HUES6 (cell line): Measurements from ENCODE around the gene CGB2.
"Not testable (repeated sequence)": the region's sequence is repeated elsewhere in the genome, so short reads cannot be mapped to it uniquely, and the experiment has no call there.

Experiments used
- H3K27ac ChIP-seq: 2 replicates; pipeline ENCODE4 v1.7.0; 2013; ENCODE audit warnings: low read depth, mild to moderate bottlenecking, low read length, inconsistent platforms
- H3K27me3 ChIP-seq: 2 replicates; pipeline ENCODE4 v1.6.1; 2013; ENCODE audit warnings: low read length; ENCODE audit not compliant: control insufficient read depth, insufficient read depth
- H3K36me3 ChIP-seq: 2 replicates; pipeline ENCODE4 v1.6.1; 2013; ENCODE audit warnings: low read length; ENCODE audit not compliant: control insufficient read depth, insufficient read depth
- H3K4me1 ChIP-seq: 2 replicates; pipeline ENCODE4 v1.6.1; 2013; ENCODE audit warnings: low read length; ENCODE audit not compliant: control insufficient read depth, insufficient read depth
- H3K4me3 ChIP-seq: 2 replicates; pipeline ENCODE4 v1.5.1; 2013; ENCODE audit warnings: low read depth, low read length
- H3K9ac ChIP-seq: one replicate; pipeline ENCODE4 v1.6.1; 2013; ENCODE audit warnings: mild to moderate bottlenecking, low read length
- H3K9me3 ChIP-seq: 2 replicates; pipeline ENCODE4 v1.6.1; 2013; ENCODE audit warnings: low read depth, low read length; ENCODE audit not compliant: control insufficient read depth, insufficient read depth

Gene CGB2

GRCh38 chr19:49031642-49032301 is at the start of gene CGB2:
Gene CGB2, plus strand, starts transcription at chr19:49031890. Its CDS starts 206 bp downstream, at chr19:49032096.
- not testable (repeated sequence) for H3K4me1 ChIP-seq, H3K9ac ChIP-seq, H3K27me3 ChIP-seq, H3K9me3 ChIP-seq, H3K36me3 ChIP-seq, H3K27ac ChIP-seq
- H3K4me3 ChIP-seq = peak within 1 kb of the TSS; percentile 37

GRCh38 chr19:48982280-48982679 is 49.4 kb upstream of the CGB2 start:
- Histone ChIP-seq H3K27ac (no peak overlapping the region), H3K4me1 (no peaks in the 10 kb centered on the region), H3K27me3 (no peaks in the 10 kb centered on the region), H3K9me3 (no peaks in the 10 kb centered on the region), H3K9ac (no peak overlapping the region), H3K4me3 (no peak overlapping the region), H3K36me3 (peaks cover 57% of the 10 kb centered on the region)

DNA sequence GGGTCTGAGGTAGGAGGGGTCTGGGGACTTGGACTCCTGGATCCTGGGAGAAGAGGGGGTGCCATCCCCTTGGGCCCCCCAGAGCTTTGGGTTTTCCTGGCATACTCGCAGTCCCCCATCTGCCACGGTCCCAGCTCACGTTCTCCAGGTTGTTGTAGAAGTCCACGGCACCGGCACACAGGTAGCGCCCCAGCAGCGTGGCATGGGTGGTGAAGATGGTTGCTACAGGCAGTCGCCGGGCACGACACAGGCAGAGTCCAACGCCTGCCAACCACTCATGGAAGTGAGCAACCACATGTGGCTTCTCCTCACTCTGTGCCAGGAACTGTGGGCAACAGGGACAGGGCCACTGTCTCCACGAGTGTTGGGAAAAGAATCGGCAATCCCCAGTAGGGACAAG is 46.0 kb upstream of the CGB2 start:
- Histone ChIP-seq H3K36me3 (peaks cover 63% of the 10 kb centered on the region), H3K4me1 (peaks cover 4% of the 10 kb centered on the region; the same call in 1 of the 2 replicates), H3K9me3 (no peaks in the 10 kb centered on the region), H3K27me3 (no peaks in the 10 kb centered on the region), H3K27ac (no peak overlapping the region), H3K4me3 (no peak overlapping the region), H3K9ac (no peak overlapping the region)

DNA sequence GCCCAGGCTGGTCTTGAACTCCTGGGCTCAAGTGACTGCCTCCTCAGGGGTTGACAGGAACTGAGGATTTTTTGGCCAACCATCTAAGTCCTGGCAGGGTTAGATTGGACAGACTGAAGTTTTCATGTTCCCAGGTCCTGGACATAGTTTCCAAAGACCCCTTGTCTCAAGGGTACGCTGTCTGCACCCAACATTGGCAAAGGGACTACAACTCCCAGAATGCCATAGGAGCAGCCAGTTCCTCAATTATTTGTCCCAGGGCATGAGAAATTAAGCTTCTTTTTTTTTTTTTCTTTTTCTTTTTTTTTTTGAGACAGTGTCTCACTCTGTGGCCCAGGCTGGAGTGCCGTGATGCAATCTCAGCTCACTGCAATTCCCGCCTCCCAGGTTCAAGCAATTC is 45.5 kb upstream of the CGB2 start:
- Histone ChIP-seq H3K27me3 (no peaks in the 10 kb centered on the region), H3K9ac (no peak overlapping the region), H3K4me3 (no peak overlapping the region), H3K27ac (no peak overlapping the region), H3K4me1 (peaks cover 7% of the 10 kb centered on the region; the same call in 1 of the 2 replicates), H3K9me3 (no peaks in the 10 kb centered on the region), H3K36me3 (peaks cover 66% of the 10 kb centered on the region)

GRCh38 chr19:48987323-48987722 is 44.4 kb upstream of the CGB2 start:
- H3K36me3 ChIP-seq = peaks cover 56% of the 10 kb centered on the region
- H3K27ac ChIP-seq = no peak overlapping the region
- H3K4me3 ChIP-seq = no peak overlapping the region
- H3K9ac ChIP-seq = no peak overlapping the region
- no peaks in the 10 kb centered on the region for H3K9me3 ChIP-seq
- H3K27me3 ChIP-seq = no peaks in the 10 kb centered on the region
- peaks cover 14% of the 10 kb centered on the region; the same call in 1 of the 2 replicates for H3K4me1 ChIP-seq

- H3K9me3 ChIP-seq = no peaks in the 10 kb centered on the region
- peaks cover 47% of the 10 kb centered on the region for H3K36me3 ChIP-seq
- no peak overlapping the region for H3K27ac ChIP-seq
- H3K27me3 ChIP-seq = no peaks in the 10 kb centered on the region
- no peak overlapping the region for H3K4me3 ChIP-seq
- H3K9ac ChIP-seq = no peak overlapping the region
- H3K4me1 ChIP-seq = peaks cover 14% of the 10 kb centered on the region; the same call in 1 of the 2 replicates
Measured at GRCh38 chr19:48988286-48988685, 43.4 kb upstream of the CGB2 start.

DNA sequence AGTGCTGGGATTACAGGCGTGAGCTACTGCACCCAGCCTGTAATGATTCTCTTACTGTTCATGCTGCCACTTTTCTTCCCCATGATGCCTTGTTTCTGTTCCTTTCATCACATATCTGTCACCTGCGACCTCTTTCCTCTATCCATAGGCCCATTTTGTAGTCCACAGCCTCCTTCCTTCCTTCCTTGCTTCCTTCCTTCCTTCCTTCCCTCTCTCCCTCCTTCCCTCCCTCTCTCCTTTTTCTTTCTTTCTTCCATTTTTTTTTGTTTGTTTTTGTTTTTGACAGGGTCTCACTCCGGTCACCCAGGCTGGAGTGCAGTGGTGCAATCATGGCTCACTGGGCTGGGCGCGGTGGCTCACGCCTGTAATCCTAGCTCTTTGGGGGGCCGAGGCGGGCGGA is 42.8 kb upstream of the CGB2 start:
- no peak overlapping the region for H3K9ac ChIP-seq
- peaks cover 14% of the 10 kb centered on the region; the same call in 1 of the 2 replicates for H3K4me1 ChIP-seq
- no peak overlapping the region for H3K4me3 ChIP-seq
- H3K9me3 ChIP-seq = no peaks in the 10 kb centered on the region
- H3K27ac ChIP-seq = no peak overlapping the region
- H3K27me3 ChIP-seq = no peaks in the 10 kb centered on the region
- peaks cover 47% of the 10 kb centered on the region for H3K36me3 ChIP-seq

DNA sequence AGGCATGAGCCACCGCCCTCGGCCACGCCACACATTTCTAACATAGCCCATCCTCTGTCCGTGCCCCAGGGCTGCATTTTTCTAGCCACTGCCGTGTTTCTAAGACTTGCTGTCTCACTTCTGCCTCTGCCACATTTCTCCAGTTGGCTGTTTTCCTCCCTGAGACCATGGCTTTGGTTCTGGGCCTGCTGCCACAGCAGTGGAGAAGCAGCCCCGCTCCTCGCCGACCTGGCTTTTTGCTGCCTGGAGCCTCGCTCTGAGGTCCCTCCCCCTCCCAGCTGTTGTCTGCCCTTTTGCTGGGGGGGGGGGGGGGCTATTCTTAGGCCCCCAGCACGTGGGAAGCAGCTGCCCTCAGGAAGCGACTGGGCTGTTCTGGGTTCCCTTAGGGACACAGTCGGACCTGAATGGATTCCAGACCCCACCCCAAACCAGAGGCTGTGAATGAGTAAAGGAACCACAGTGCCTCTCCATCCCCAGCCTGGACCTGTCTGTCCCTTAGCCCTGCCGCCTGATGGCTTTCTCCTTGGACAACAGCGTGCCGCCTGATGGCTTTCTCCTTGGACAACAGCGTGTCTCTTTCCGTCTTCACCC is 41.9 kb upstream of the CGB2 start:
- H3K9ac ChIP-seq = no peak overlapping the region
- no peaks in the 10 kb centered on the region for H3K9me3 ChIP-seq
- H3K4me3 ChIP-seq = no peak overlapping the region
- H3K36me3 ChIP-seq = peaks cover 47% of the 10 kb centered on the region
- H3K27me3 ChIP-seq = no peaks in the 10 kb centered on the region
- peaks cover 16% of the 10 kb centered on the region; the same call in 1 of the 2 replicates for H3K4me1 ChIP-seq
- H3K27ac ChIP-seq = no peak overlapping the region

DNA sequence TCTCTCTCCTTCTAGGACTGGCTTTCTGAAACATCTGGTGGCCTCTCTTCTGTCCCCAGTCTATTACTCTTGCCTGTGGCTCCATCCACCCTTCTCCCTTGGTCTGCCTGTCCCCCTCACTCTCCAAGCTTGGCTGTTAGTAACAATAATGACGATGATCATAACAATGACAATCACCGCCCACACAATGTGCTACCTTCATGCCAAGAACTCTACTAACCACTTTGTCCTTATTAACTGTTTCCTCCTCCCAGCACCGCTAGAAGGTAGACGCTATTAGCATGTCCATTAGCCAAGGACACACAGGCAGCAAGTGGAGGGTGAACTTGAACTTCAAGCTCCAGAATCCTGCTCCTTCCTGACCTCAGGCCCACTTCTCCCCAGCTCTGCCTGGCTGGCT is 41.3 kb upstream of the CGB2 start:
- peaks cover 16% of the 10 kb centered on the region; the same call in 1 of the 2 replicates for H3K4me1 ChIP-seq
- no peak overlapping the region for H3K9ac ChIP-seq
- no peaks in the 10 kb centered on the region for H3K27me3 ChIP-seq
- no peak overlapping the region for H3K27ac ChIP-seq
- no peaks in the 10 kb centered on the region for H3K9me3 ChIP-seq
- peaks cover 41% of the 10 kb centered on the region for H3K36me3 ChIP-seq
- no peak overlapping the region for H3K4me3 ChIP-seq

DNA sequence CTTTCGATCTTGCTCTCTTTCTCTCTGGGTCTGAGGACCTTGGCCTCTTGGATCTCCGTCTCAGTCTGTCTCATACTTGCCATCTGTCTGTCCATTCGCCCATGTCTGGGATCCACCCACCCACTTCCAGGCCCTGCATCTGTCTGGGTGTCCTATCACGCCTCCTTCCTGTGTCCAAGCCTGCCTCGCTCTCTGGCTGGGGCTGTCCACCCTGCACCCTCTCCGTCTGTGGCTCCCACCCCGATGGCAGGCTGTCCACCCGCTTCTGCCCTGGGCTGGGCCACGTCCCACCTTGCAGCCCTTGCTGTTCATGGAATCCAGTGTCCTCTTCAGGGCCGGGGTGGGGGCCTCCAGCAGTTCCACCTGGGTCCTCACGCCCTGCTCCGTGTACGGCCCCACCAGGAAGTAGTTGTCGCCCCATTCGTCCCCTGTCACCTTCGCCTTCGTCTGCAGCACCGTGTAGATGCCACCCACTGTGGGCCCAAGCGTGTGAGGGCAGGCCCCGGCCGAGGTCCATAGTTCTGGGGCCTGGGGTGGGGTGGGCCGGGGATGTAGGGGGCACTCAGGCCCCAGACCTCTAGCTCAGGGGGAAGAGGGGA is 40.6 kb upstream of the CGB2 start:
- peaks cover 33% of the 10 kb centered on the region for H3K36me3 ChIP-seq
- H3K4me3 ChIP-seq = no peak overlapping the region
- H3K9me3 ChIP-seq = no peaks in the 10 kb centered on the region
- H3K27ac ChIP-seq = no peak overlapping the region
- H3K27me3 ChIP-seq = no peaks in the 10 kb centered on the region
- no peak overlapping the region for H3K9ac ChIP-seq
- peaks cover 16% of the 10 kb centered on the region; the same call in 1 of the 2 replicates for H3K4me1 ChIP-seq

DNA sequence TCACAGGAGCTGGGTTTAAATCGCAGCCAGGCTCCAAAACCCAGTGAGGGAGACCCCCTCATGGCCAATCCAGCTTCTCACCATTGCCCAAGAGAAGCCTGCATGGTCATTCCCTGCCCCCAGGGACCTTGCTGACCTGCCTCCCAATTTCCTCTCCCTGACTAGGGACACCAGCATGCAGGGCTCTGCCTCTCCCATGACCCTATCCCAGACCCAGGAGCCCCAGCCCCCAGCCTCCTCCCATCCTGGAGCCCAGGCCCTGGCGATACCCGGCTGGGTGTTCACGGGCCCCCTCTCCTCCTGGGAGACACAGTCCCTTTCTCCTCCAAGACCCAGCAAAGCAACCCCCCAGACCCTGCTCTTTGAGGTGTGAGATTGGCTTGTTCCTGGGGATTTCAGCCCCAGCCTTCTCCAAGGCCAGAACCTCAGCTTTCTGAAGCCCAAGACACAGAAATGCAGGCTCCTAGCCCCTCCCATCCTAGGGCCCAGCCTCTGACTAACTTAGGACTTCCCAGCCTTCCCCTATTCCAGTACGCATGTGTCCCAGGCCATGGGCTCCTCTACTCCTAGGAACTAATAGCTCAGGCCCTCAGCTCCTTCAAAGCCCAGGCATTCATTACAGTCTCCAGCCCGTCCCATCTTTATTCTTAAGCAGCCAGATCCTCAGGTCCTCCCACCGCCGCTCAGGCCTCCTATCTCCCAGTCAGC is 39.7 kb upstream of the CGB2 start:
- peaks cover 28% of the 10 kb centered on the region for H3K36me3 ChIP-seq
- H3K4me1 ChIP-seq = peaks cover 16% of the 10 kb centered on the region; the same call in 1 of the 2 replicates
- peak overlapping the region; percentile 81 for H3K9ac ChIP-seq
- no peaks in the 10 kb centered on the region for H3K27me3 ChIP-seq
- peak overlapping the region; percentile 49; the same call in 1 of the 2 replicates for H3K27ac ChIP-seq
- H3K9me3 ChIP-seq = no peaks in the 10 kb centered on the region
- H3K4me3 ChIP-seq = peak overlapping the region; percentile 98
